ENCODE measurements around the gene RRP8.

Gene RRP8

DNA sequence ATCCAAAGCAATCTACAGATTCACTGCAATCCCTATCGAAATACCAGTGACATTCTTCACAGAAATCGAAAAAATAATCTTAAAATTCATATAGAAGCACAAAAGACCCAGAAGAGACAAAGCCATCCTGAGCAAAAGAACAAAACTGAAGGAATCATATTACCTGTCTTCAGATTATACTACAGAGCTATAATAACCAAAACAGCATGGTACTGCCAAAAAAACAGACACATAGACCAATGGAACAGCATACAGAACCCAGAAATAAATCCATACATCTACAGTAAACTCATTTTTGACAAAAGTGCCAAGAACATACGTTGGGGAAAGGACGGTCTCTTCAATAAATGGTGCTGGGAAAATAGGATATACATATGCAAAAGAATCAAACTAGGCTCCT lies 18.9 kb downstream of the RRP8 start:
- H3K4me1 ChIP-seq (ENCODE audit: insufficient read depth, insufficient read length): peaks cover 5% of the 10 kb centered on the region
- peaks cover 31% of the 10 kb centered on the region for H3K9me3 ChIP-seq (ENCODE audit: insufficient read depth, low read length)
- no peak overlapping the region for H3K4me3 ChIP-seq (ENCODE audit: insufficient read length, low read depth)
- H3K27me3 ChIP-seq (ENCODE audit: insufficient read depth, insufficient read length): no peaks in the 10 kb centered on the region
- TF ChIP-seq SUZ12 (IDR thresholded peaks at IDR 0.05; ENCODE audit: extremely low read depth, insufficient read depth, insufficient read length) (no peak), ZNF274 (IDR thresholded peaks at IDR 0.05; ENCODE audit: low read depth, low read length) (no peak), YY1 (IDR thresholded peaks at IDR 0.05; ENCODE audit: insufficient read depth, insufficient read length) (no peak)
- no peaks in the 10 kb centered on the region for H3K36me3 ChIP-seq (ENCODE audit: insufficient read depth, insufficient read length, low read length)
- H3K9ac ChIP-seq (ENCODE audit: insufficient read length, low read depth): no peak overlapping the region
- no peak for DNase-seq (ENCODE audit: low read depth, low spot score)

DNA sequence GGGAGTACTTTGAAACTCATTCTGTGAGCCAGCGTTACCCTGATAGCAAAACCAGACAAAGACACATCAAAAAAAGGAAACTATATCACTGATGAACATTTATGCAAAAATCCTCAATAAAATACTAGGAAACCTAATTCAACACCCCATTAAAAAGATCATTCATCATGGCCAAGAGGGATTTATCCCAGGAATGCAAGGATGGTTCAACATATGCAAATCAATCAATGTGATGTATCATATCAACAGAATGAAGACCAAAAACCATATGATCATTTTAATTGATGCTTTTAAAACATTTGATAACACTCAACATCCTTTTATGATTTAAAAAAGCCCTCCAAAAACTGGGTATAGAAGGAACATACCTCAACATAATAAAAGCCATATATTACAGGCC lies 19.8 kb downstream of the RRP8 start:
- DNase-seq (ENCODE audit: low read depth, low spot score): no peak
- H3K4me1 ChIP-seq (ENCODE audit: insufficient read depth, insufficient read length): peaks cover 5% of the 10 kb centered on the region
- no peak overlapping the region for H3K9ac ChIP-seq (ENCODE audit: insufficient read length, low read depth)
- no peak overlapping the region for H3K4me3 ChIP-seq (ENCODE audit: insufficient read length, low read depth)
- no peaks in the 10 kb centered on the region for H3K36me3 ChIP-seq (ENCODE audit: insufficient read depth, insufficient read length, low read length)
- H3K27me3 ChIP-seq (ENCODE audit: insufficient read depth, insufficient read length): no peaks in the 10 kb centered on the region
- peaks cover 31% of the 10 kb centered on the region for H3K9me3 ChIP-seq (ENCODE audit: insufficient read depth, low read length)
- TF ChIP-seq YY1 (IDR thresholded peaks at IDR 0.05; ENCODE audit: insufficient read depth, insufficient read length): no peak

DNA sequence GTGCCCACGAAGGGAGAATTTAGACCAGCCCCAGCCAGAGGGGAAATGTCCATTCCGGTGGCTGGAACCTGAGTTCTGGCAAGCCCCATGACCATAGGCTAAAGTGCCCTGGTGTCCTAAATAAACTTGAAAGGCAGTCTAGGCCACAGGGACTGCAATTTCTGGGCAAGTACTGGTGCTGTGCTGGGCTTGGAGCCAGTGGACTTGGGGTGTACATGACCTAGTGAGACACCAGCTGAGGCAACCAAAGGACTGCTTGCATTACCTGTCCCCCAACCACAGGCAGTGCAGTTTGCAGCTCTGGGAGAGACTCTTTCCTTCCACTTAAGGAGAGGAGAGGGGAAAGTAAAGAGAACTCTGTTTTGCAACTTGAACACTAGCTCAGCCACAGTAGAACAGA lies 23.7 kb downstream of the RRP8 start:
- Histone ChIP-seq H3K4me1 (ENCODE audit: insufficient read depth, insufficient read length) (no peaks in the 10 kb centered on the region), H3K9me3 (ENCODE audit: insufficient read depth, low read length) (peaks cover 19% of the 10 kb centered on the region), H3K36me3 (ENCODE audit: insufficient read depth, insufficient read length, low read length) (no peaks in the 10 kb centered on the region), H3K9ac (ENCODE audit: insufficient read length, low read depth) (no peak overlapping the region), H3K27me3 (ENCODE audit: insufficient read depth, insufficient read length) (no peaks in the 10 kb centered on the region), H3K4me3 (ENCODE audit: insufficient read length, low read depth) (no peak overlapping the region)
- no peak for DNase-seq (ENCODE audit: low read depth, low spot score)
- TF ChIP-seq SUZ12 (IDR thresholded peaks at IDR 0.05; ENCODE audit: extremely low read depth, insufficient read depth, insufficient read length): no peak
- TF ChIP-seq ZNF274 (IDR thresholded peaks at IDR 0.05; ENCODE audit: low read depth, low read length): no peak
- no peak for TF ChIP-seq YY1 (IDR thresholded peaks at IDR 0.05; ENCODE audit: insufficient read depth, insufficient read length)

DNA sequence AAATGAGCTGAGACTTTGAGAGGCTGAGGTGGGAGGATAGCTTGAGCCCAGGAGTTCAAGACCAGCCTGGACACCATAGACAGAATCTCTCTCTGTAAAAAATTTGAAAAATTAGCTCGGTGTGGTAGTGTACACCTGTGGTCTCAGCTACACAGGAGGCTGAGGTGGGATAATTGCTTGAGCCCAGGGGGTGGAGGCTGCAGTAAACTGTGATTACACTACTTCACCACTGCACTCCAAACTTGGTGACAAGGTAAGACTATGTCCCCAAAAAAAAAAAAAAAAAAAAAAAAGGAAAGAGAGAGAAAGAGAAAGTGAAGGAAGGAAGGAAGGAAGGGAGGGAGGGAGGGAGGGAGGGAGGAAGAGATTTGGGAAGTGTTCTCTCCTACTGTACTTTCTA lies 25.3 kb downstream of the RRP8 start:
- Histone ChIP-seq H3K36me3 (ENCODE audit: insufficient read depth, insufficient read length, low read length) (no peaks in the 10 kb centered on the region), H3K4me3 (ENCODE audit: insufficient read length, low read depth) (no peak overlapping the region), H3K27me3 (ENCODE audit: insufficient read depth, insufficient read length) (no peaks in the 10 kb centered on the region), H3K4me1 (ENCODE audit: insufficient read depth, insufficient read length) (no peaks in the 10 kb centered on the region), H3K9me3 (ENCODE audit: insufficient read depth, low read length) (peaks cover 4% of the 10 kb centered on the region; the same call in 1 of the 2 replicates), H3K9ac (ENCODE audit: insufficient read length, low read depth) (no peak overlapping the region)
- DNase-seq (ENCODE audit: low read depth, low spot score): no peak
- TF ChIP-seq SUZ12 (IDR thresholded peaks at IDR 0.05; ENCODE audit: extremely low read depth, insufficient read depth, insufficient read length) (no peak), ZNF274 (IDR thresholded peaks at IDR 0.05; ENCODE audit: low read depth, low read length) (no peak), YY1 (IDR thresholded peaks at IDR 0.05; ENCODE audit: insufficient read depth, insufficient read length) (no peak)

DNA sequence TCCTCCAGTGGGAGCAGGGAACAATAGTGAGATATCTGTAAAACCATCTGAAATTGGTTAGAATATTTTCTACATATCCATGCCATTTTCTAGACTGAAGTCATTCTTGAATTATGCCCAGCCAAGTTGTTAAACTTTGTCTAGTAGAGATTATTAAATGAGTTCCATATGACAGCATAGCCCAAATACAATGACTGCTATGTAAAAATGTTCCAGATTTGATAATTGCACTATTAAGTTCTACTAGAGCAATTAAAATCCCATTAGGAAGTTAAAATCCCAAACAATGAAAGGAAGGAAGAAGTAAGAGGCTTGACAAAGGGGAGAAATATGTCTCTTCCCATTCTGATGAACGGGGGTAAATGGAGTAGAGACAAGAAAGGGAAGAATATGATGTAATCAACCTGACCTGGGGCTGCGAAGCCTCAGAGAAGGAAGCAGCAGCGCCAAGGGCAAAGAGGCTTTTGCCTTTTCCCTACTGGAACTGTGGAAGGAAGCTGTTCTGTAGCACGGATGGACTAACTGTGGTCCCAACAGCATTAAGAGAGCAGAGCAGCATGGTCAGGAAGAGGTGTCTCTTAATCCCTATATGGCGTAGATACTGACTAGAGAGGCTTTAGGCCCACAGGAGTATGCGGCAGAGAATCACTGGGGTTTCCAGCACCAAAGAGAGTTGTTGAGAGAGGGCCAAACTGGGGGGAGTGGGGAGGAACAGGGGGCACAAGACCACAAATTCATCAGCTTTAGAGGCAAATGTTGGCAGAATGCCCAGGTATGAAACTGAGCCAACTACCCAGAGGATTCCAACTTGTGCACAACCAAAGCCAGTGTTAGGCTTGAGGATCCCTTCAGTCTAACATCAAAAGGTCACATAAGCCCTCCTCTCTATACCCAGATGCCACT lies 26.7 kb downstream of the RRP8 start:
- H3K9me3 ChIP-seq (ENCODE audit: insufficient read depth, low read length): no peaks in the 10 kb centered on the region
- H3K9ac ChIP-seq (ENCODE audit: insufficient read length, low read depth): no peak overlapping the region
- no peaks in the 10 kb centered on the region for H3K27me3 ChIP-seq (ENCODE audit: insufficient read depth, insufficient read length)
- TF ChIP-seq SUZ12 (IDR thresholded peaks at IDR 0.05; ENCODE audit: extremely low read depth, insufficient read depth, insufficient read length): no peak
- TF ChIP-seq ZNF274 (IDR thresholded peaks at IDR 0.05; ENCODE audit: low read depth, low read length): no peak
- TF ChIP-seq YY1 (IDR thresholded peaks at IDR 0.05; ENCODE audit: insufficient read depth, insufficient read length): no peak
- H3K36me3 ChIP-seq (ENCODE audit: insufficient read depth, insufficient read length, low read length): no peaks in the 10 kb centered on the region
- DNase-seq (ENCODE audit: low read depth, low spot score): no peak
- H3K4me1 ChIP-seq (ENCODE audit: insufficient read depth, insufficient read length): no peaks in the 10 kb centered on the region
- H3K4me3 ChIP-seq (ENCODE audit: insufficient read length, low read depth): no peak overlapping the region

DNA sequence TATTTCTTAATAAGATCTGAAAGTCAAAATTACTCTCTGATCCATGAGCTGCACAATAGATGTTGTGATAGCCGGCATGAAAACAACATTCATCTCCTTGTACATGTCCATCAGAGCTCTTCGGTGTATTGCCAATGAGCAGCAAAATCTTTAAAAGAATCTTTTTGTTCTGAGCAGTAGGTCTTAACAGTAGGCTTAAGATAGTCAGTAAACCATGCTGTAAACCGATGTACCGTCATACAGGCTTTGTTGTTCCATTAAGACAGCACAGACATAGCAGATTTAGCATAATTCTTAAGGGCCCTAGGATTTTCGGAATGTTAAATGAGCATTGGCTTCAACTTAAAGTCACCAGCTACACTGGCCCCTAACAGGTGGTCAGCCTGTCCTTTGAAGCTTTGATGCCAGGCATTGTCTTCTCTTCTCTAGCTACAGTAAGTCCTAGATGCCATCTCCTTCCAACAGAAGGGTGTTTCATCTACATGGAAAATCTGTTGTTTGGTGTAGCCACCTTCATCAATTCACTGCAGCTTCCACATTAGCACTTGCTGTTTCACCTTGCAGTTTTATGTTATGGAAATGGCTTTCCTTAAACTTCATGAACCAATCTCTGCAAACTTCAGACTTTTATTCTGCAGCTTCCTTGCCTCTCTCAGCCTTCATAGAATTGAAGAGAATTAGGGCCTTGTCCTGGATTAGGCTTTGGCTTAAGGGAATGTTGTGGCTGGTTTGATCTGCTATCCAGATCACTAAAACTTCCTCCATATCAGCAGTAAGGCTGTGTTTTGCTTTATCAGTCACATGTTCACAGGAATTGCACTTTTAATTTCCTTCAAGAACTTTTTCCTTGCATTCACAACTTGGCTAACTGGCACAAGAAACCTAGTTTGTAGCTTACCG lies 28.4 kb downstream of the RRP8 start:
- no peak overlapping the region for H3K4me3 ChIP-seq (ENCODE audit: insufficient read length, low read depth)
- H3K27me3 ChIP-seq (ENCODE audit: insufficient read depth, insufficient read length): no peaks in the 10 kb centered on the region
- no peaks in the 10 kb centered on the region for H3K36me3 ChIP-seq (ENCODE audit: insufficient read depth, insufficient read length, low read length)
- TF ChIP-seq YY1 (IDR thresholded peaks at IDR 0.05; ENCODE audit: insufficient read depth, insufficient read length): no peak
- TF ChIP-seq SUZ12 (IDR thresholded peaks at IDR 0.05; ENCODE audit: extremely low read depth, insufficient read depth, insufficient read length): no peak
- no peak for TF ChIP-seq ZNF274 (IDR thresholded peaks at IDR 0.05; ENCODE audit: low read depth, low read length)
- no peak overlapping the region for H3K9ac ChIP-seq (ENCODE audit: insufficient read length, low read depth)
- DNase-seq (ENCODE audit: low read depth, low spot score): no peak
- H3K9me3 ChIP-seq (ENCODE audit: insufficient read depth, low read length): no peaks in the 10 kb centered on the region
- H3K4me1 ChIP-seq (ENCODE audit: insufficient read depth, insufficient read length): no peaks in the 10 kb centered on the region

DNA sequence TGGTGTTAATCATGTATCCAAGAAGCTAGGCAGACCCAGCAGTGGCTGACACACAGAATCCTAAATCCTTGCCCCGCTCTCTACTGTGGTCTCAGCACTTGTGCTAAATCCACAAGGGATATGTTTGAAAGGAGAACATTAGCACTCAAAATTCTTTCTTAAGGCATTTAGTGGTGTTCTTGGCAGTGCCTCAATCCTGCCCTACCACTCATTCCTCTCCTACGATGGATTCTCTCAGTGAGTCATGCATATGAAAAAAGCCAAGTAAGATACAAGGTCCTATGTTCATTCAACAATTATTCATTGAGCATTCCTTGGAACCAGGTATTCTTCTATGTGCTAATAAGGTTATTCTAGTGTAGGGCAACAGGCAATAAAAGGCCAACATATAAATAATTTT lies 31.2 kb downstream of the RRP8 start:
- H3K4me1 ChIP-seq (ENCODE audit: insufficient read depth, insufficient read length): no peaks in the 10 kb centered on the region
- no peaks in the 10 kb centered on the region for H3K36me3 ChIP-seq (ENCODE audit: insufficient read depth, insufficient read length, low read length)
- H3K9ac ChIP-seq (ENCODE audit: insufficient read length, low read depth): no peak overlapping the region
- H3K9me3 ChIP-seq (ENCODE audit: insufficient read depth, low read length): no peaks in the 10 kb centered on the region
- no peaks in the 10 kb centered on the region for H3K27me3 ChIP-seq (ENCODE audit: insufficient read depth, insufficient read length)
- DNase-seq (ENCODE audit: low read depth, low spot score): no peak
- TF ChIP-seq YY1 (IDR thresholded peaks at IDR 0.05; ENCODE audit: insufficient read depth, insufficient read length): no peak
- no peak for TF ChIP-seq SUZ12 (IDR thresholded peaks at IDR 0.05; ENCODE audit: extremely low read depth, insufficient read depth, insufficient read length)
- TF ChIP-seq ZNF274 (IDR thresholded peaks at IDR 0.05; ENCODE audit: low read depth, low read length): no peak
- H3K4me3 ChIP-seq (ENCODE audit: insufficient read length, low read depth): no peak overlapping the region

Data from NT2/D1 (cell line).